Left lobe of liver (tissue), 2 donors: ENCODE results near the gene RBM15B. TPM values are rescaled to one million over a fixed set of nuclear protein-coding genes. Genes with fewer than 3 reads are reported as not detected.

Source experiments
- ATAC-seq: fragments of 200-7000 bp; cut with Tn5 transposase; one replicate; pipeline ENCODE4 v1.9.1; 2020; ENCODE audit warnings: mild to moderate bottlenecking, moderate library complexity
- DNase-seq: peaks from one replicate; pipeline ENCODE4 v3.0.0-alpha.2; 2020; ENCODE audit warnings: low spot score
- total RNA-seq: library from RNA; stranded (reverse); gene quantifications from one replicate; pipeline ENCODE4 v1.2.1, GENCODE V29; 2021
- donor health status: DM: no; HTN: no; CAD: no; lungs with moderate emphysema.
- donor health status: DM: no; HTN: yes; CAD: no.

Gene RBM15B
- total RNA-seq, 1 donor from 2014 or later: 10.3 TPM

DNA sequence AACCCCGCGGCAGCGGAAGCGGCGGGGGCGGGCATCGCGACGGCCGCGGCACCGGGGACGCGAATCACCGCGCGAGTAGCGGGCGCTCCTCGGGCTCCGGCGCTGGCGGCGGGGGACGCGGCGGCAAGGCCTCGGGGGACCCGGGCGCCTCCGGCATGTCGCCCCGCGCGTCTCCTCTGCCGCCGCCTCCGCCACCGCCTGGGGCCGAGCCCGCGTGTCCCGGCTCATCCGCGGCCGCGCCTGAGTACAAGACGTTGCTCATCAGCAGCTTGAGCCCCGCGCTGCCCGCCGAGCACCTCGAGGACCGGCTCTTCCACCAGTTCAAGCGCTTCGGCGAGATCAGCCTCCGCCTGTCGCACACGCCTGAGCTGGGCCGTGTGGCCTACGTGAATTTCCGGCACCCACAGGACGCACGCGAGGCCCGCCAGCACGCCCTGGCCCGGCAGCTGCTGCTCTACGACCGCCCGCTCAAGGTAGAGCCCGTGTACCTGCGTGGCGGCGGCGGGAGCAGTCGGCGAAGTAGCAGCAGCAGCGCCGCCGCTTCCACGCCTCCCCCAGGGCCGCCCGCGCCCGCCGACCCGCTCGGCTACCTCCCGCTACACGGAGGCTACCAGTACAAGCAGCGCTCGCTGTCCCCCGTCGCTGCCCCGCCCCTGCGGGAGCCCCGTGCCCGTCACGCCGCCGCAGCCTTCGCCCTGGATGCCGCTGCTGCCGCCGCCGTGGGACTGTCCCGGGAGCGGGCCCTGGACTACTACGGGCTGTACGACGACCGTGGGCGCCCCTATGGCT is 675 bp downstream of the RBM15B start:
- ATAC-seq (no peak), DNase-seq (peak; percentile 54)

DNA sequence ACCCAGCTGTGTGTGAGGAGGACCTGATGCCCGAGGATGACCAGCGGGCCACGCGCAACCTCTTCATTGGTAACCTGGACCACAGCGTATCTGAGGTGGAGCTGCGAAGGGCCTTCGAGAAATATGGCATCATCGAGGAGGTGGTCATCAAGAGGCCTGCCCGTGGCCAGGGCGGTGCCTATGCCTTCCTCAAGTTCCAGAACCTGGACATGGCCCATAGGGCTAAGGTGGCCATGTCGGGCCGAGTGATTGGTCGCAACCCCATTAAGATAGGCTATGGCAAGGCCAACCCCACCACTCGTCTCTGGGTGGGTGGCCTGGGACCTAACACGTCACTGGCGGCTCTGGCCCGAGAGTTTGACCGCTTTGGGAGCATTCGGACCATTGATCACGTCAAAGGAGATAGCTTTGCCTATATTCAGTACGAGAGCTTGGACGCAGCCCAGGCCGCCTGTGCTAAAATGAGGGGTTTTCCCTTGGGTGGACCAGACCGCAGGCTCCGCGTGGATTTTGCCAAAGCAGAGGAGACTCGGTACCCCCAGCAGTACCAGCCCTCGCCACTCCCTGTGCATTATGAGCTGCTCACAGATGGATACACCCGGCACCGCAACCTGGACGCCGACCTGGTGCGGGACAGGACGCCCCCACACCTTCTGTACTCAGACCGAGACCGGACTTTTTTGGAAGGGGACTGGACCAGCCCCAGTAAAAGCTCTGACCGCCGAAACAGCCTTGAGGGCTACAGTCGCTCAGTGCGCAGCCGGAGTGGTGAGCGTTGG is 1.5 kb downstream of the RBM15B start:
- ATAC-seq (no peak), DNase-seq (no peak)

DNA sequence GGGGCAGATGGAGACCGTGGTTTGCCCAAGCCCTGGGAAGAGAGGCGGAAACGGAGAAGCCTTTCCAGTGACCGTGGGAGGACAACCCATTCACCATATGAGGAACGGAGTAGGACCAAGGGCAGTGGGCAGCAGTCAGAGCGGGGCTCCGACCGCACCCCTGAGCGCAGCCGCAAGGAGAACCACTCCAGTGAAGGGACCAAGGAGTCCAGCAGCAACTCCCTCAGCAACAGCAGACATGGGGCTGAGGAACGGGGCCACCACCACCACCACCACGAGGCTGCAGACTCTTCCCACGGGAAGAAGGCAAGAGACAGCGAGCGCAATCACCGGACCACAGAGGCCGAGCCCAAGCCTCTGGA is 2.0 kb downstream of the RBM15B start:
- DNase-seq (no peak), ATAC-seq (no peak)

DNA sequence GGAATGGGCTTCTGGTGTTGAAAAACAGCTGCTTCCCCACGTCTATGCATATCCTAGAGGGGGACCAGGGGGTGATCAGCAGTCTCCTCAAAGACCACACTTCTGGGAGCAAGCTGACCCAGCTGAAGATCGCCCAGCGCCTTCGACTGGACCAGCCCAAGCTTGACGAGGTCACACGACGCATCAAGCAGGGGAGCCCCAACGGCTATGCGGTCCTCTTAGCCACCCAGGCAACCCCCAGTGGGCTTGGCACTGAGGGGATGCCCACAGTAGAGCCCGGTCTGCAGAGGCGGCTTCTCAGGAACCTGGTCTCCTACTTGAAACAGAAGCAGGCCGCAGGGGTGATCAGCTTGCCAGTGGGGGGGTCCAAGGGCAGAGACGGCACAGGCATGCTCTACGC is 2.5 kb downstream of the RBM15B start:
- DNase-seq (peak; percentile 42), ATAC-seq (no peak)

DNA sequence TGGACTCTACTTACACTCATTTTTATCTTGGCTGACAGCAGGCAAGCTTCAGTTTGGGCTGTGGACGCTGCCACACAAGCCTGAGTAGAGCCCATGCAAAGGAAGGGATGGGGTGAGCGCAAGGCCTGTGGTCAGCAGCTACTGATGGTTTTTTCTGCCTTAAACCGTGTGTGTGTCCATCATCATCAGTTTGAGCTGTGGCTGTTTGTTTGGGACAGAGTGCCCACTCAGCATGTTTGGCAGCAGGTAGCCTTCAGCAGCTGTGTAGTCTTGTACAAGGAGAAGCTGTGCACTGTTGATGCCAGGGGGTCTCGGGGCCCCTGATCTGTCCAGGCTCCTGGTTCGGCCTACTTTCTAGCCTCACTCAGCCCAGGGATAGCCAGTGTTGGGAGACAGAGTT is 3.5 kb downstream of the RBM15B start:
- ATAC-seq: no peak
- DNase-seq: peak; percentile 32

DNA sequence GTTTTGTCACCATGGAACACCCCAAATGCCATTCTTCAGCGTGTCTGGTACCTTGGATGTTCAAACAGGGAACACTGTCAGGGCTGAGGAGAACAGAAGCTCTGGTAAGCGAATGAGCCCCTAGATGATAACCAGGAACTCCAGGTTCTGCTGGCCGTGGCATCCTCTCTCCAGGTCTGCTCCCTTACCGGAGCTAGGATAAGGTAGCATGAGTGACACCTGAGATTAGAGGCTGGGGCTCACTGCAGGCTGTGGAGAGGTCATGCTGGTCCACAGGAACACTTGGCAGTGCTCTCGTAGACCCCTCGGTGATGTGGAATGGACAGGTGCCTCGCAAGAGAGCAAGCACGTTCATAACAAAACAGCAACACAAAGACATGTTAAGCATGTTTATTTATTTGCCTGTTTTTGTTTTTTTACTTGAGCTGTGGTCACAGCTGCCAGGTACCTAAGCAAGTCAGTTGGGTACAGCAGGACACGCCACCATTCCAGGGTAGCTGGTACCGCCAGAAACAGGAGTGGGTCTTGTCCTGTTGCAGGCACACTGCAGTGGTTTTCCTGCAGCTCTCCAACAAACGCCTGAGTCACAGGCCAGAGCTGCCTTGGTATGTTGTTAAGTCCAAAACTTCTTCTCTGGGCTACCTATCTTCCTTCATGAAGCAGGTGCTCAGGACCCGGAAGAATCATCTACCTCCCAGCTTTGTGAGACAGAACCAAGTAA is 4.6 kb downstream of the RBM15B start:
- ATAC-seq (no peak), DNase-seq (peak; percentile 30)

DNA sequence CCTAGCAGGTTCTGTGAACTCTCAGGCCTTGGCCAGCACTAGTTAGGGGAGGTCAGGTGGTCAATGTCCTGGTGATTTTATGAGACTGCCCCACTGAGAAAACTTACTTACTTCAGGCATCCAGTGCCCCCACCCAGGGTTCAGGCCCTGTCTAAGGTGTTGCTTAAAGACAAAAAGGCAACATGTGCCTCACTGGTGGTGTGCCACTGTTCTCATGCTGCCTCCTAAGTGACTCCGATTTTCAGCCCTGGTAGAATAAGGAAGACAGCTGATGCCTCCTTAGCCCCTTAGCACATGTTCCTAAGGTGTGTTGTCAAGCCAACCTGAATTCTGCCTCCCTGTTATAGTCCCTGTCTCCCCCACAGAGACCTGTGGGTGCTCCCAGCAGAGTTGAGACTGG is 5.3 kb downstream of the RBM15B start:
- ATAC-seq (no peak), DNase-seq (peak; percentile 33)

DNA sequence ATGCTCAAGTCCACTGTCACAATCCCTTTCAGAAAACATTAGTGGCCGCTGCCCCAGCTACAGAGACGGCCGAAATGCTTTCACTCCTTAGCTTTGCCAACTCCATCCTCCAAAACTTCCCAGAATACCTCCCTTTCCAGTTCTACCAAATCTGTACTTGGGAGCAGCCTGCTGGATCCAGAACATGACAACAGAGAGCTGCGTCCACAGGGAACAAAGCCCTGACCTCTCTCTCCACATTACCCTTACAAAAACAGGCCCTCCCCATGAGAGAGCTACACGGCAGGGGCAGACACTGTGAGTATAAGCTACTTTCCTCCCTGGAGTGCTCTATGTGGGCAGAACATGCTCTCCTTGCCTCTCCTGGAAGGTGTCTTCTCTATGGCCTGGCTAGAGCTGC is 6.3 kb downstream of the RBM15B start:
- peak; percentile 18 for DNase-seq
- ATAC-seq: no peak

DNA sequence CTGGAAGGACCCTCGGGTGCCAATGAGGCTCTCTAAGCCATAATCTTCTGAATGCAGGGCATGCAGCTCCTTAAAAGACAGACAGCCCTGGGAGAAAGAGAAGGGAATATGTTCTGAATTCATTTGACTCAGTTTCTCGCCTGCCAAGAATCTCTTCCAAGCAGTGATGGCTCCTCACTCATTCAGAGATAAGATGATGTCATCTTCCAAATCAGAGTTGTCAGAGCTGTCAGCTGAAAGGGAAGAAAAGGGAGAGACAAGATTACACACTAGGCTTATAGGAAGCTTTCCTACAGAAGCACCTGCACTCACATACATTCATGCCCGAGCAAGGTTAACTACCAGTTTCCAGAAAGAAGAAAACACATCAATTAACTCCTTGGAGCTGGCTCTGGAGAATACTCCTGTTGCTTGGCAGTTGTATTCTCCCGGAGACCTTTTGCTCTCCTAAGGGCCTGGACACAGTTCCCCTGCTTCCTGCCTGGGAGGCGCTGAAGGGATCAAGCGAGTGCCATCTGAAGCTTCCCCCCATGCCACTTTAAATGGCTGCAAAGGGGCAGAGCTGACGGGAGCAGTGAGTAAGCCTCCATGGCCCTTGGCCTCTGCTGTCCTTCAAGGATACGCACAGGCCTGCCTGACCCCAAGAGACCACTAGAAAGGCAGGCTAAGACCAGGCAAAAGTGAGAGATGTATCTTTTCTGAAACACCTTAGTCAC is 7.7 kb downstream of the RBM15B start:
- peak; percentile 14 for DNase-seq
- no peak for ATAC-seq

DNA sequence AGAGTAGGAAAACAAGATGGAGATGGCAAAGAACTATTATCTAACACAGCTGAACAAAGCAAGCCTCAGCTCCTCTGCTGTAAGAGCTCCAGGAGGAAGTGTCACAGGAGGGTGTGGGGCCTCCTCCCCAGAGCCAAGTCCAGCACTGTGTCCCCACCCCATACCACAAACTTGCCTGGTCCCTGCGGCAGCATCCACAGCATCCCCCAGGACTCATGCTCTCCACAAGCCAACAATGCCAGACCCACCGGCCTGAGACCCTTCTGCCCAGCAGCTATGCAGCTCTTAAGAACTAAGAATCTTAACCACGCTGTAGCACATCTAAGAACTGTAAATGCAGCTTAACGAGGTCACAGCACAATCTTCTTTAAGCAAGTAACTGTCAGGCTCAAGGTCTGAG is 9.1 kb downstream of the RBM15B start:
- ATAC-seq (no peak), DNase-seq (peak; percentile 18)

DNA sequence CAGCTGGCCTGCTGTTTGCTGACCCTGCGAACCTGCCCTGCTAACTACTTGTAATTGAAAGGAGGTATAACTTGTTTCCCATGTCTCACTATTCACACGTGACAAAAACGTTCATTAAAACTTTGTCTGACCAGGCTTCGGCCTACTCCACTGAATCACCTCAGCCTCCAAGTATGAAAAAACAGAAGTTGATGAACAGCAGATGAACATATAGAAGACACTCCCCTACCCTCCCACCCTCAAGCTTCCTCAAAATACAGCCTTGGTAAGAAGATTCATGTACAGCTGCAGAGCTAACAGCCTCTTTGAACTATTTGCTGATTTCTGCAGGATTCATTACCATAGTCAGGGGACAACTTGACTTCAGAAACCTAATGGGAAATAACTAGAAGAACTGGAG is 10.7 kb downstream of the RBM15B start:
- ATAC-seq (no peak), DNase-seq (peak; percentile 19)

DNA sequence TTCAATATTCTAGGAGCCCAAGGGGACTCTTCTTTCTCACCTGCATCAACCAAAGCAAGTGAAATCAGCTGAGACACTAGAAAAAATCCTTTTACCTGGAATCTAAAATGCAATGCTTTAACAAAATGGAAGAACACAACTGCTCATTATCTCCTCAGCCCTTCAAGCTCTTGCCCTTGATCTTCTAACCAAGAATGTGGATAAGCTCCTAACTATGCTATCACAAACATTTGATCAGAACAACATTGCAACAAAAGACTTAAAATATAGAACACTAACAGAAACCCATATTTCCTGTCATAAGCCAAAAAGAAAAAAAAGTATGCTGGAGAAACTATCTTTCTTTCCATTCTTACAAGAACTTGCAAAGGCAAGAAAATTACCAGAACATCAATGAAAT is 12.6 kb downstream of the RBM15B start:
- DNase-seq (no peak), ATAC-seq (no peak)

DNA sequence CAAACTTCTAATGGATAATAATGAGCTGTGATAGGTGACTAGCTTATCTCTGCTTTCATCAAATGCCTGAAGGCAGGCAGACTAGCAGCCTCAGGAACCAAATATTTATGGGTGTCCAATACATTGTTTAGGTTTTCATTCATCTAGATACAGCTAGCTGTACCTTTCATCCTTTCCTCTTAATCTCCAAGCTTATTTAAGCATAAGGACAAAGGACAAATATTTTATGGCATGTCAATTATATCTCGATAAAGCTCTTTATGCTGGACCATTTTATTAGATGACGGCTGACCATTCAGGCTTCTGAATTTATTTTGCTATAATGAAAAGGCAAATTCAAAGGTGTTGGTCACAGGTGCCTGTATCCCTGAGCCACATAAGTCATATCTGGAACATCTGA is 16.9 kb downstream of the RBM15B start:
- no peak for DNase-seq

DNA sequence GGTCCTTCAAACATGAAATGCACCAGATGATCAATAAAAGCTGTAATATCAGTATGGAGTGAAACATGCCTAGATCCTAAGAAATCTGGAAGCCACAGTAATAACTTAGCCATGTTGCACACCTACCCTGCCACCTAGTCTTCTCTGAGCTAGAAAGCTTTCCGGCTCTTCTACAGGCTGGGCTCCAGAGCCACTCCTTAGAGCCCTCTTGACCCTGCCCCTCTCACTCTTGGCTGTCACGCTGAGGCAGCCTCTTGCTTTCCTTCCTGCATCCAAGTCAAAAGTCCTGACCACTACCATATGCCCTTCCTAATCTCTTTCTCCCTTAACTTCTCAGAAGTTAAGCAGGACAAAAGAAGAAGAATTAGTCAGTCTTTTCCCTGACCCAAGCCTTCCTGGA is 17.7 kb downstream of the RBM15B start:
- ATAC-seq (no peak), DNase-seq (no peak)

More for the DNA sequence above, 16.9 kb downstream of the RBM15B start:
- no peak for ATAC-seq

DNA sequence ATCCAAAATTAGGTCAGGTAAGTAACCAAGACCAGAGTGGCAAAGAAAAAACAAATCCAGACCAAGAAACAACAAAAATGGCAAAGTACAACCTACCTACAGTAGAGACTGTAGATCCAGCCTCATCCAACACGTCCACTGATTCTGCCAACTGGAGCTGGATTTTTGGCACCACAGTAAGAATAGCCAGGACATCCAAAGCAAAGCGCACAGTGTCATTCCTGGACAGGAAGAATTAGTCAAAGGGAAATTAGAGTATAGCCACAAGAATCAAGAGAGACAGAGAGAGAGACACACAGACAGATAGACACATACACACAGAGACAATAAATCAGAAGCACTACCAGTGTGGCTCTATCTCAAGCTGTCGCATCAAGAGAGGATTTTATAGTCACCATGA is 31.1 kb downstream of the RBM15B start:
- DNase-seq (no peak), ATAC-seq (no peak)

DNA sequence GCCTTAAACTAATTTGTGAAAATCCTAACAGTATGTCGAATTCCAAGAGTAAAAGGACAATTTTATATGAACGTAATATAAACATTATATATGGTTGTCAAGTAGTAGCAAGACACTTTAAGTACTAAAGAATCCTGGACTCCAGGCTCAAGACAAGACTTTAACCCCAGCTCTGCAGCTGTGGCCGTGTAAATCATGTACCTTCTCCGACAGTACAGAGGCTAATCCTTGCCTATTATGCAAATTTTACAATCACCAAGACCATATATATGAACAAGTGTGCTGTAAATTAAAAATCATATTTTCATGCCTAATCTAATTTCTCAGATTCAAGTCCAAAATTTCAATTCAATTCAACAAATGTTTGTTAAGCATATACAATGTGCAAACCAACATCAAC is 35.8 kb downstream of the RBM15B start:
- ATAC-seq (no peak), DNase-seq (no peak)

DNA sequence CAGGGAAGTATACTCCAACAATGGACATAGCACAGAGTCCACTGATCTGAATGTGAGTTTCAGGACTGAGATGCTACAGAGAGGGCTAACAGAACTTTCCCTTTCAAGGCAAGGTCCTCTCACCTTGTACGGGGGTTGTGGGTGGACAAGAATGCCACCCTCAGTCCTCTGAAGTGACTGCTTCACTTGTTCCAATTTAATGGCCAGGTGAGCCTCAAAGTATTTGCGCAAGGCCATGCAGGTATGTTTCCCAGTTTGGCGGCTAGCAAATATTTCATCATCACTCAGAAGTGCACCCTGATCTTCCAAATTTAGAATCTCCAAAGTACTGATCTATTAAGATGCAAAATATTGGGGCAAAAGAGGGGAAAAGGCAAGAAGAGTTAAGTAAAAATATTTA is 38.1 kb downstream of the RBM15B start:
- ATAC-seq (peak; percentile 59), DNase-seq (no peak)

DNA sequence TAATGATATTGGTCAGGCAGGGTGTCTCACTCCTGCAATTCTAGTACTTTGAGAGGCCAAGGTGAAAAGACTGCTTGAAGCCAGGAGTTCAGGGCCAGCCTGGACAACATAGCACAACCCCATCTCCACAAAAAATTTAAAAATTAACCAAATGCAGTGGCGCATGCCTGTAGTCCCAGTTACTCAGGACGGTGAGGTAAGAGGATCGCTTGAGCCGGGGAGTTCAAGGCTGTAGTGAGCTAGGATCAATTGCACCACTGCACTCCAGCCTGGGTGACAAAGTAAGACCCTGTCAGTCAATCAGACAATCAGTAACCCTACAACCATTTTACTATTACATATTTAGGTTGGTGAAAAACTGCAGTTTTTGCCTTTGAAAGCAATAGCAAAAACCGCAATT is 43.0 kb downstream of the RBM15B start:
- ATAC-seq: peak; percentile 59
- DNase-seq: peak; percentile 50

DNA sequence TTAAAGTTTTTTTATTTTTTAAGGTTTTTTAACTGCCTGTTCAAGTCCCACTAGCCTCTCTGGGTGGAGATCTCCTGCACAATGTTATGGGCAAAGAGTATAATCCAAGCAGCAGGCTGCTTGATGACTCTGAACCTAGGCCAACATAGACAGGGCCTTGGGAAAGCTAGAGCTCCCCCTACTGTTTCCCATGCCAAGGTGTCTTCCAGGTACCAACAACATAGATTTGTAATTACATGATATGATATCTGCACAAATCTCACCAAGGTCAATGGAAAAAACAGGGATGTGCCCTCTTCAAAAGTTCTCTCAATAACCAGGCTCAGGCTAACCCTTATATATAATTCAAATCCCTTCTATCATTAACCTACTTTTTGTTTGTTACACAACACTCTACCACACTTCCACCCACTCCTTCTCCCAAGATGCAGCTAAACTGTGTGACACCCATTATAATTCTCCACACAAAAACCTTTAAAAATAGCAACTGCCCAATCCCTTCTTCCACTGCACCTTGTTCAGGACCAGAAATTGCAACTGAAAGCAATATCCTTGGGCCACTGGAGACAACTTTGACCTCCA is 43.8 kb downstream of the RBM15B start:
- ATAC-seq: peak; percentile 97
- no peak for DNase-seq

DNA sequence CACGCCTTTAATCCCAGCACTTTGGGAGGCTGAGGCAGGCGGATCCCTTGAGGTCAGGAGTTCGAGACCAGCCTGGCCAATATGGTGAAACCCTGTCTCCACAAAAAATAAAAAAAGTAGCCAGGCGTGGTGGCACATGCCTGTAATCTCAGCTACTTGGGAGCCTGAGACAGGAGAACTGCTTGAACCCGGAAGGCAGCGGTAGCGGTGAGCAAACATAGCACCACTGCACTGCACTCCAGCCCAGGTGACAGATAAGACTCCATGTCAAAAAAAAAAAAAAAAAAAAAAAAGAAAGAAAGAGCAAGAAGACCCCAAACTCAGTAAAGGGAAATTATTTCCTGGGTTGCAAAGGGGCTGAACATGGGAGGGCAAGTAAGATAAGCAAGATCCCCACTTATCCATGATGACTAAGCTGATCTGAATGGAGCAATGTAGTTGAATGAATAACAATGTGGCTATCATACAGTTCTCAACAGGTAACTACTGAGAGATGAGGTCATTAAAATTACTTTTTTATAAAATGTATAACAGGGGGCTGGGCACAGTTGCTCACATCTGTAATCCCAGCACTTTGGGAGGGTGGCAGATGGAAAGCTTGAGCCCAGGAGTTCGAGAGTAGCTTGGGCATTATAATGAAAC is 46.0 kb downstream of the RBM15B start:
- ATAC-seq: no peak
- no peak for DNase-seq
